Astrocyte (in vitro differentiated cells and primary cell): ENCODE measurements around the gene KRT74. TPM values are rescaled to one million over a fixed set of nuclear protein-coding genes. Genes with fewer than 3 reads are reported as not detected.

Experiments
- DNase-seq: peaks from one replicate; pipeline ENCODE4 v3.0.0-alpha.2; 2010; ENCODE audit warnings: low read depth
- FAIRE-seq: peaks from 2 replicates; lab custom pipeline; 2011; peaks lifted over from hg19 to GRCh38; lab: Jason Lieb, UNC
- H2AFZ ChIP-seq: 2 replicates; pipeline ENCODE4 v1.6.0; 2012; ENCODE audit warnings: low read depth, low read length, inconsistent platforms
- H3K27ac ChIP-seq: 2 replicates; pipeline ENCODE4 v1.5.1; 2011; ENCODE audit warnings: low read depth, low read length, inconsistent platforms
- H3K27me3 ChIP-seq: 2 replicates; pipeline ENCODE4 v1.6.0; 2011; ENCODE audit warnings: low read length, inconsistent platforms; ENCODE audit not compliant: insufficient read depth
- H3K36me3 ChIP-seq: 2 replicates; pipeline ENCODE4 v1.5.1; 2011; ENCODE audit warnings: low read length, inconsistent platforms; ENCODE audit not compliant: insufficient read depth
- H3K4me1 ChIP-seq: 2 replicates; pipeline ENCODE4 v1.5.1; 2011; ENCODE audit warnings: low read length, inconsistent platforms; ENCODE audit not compliant: insufficient read depth
- H3K4me2 ChIP-seq: 2 replicates; pipeline ENCODE4 v1.6.0; 2012; ENCODE audit warnings: low read length, inconsistent platforms
- H3K4me3 ChIP-seq: 2 replicates; pipeline ENCODE4 v1.5.1; 2011; ENCODE audit warnings: low read depth, mild to moderate bottlenecking, low read length, inconsistent platforms; ENCODE audit not compliant: insufficient read depth
- H3K79me2 ChIP-seq: 2 replicates; pipeline ENCODE4 v1.6.0; 2012; ENCODE audit warnings: mild to moderate bottlenecking, low read length, inconsistent platforms; ENCODE audit not compliant: insufficient read depth
- H3K9ac ChIP-seq: 2 replicates; pipeline ENCODE4 v1.6.0; 2012; ENCODE audit warnings: mild to moderate bottlenecking, low read length, inconsistent platforms
- H3K9me3 ChIP-seq: 2 replicates; pipeline ENCODE4 v1.5.1; 2012; ENCODE audit warnings: low read depth, mild to moderate bottlenecking, low read length, inconsistent platforms; ENCODE audit not compliant: insufficient read depth
- H4K20me1 ChIP-seq: 2 replicates; pipeline ENCODE4 v1.6.0; 2012; ENCODE audit warnings: low read length, inconsistent platforms; ENCODE audit not compliant: insufficient read depth
- H3K27ac Mint-ChIP-seq: one replicate; pipeline ENCODE4 v1.8.0; 2021; ENCODE audit warnings: mild to moderate bottlenecking, mixed read lengths; ENCODE audit not compliant: unreplicated experiment
- H3K27me3 Mint-ChIP-seq: one replicate; pipeline ENCODE4 v1.8.0; 2021; ENCODE audit warnings: low read depth, mixed read lengths; ENCODE audit not compliant: unreplicated experiment
- H3K36me3 Mint-ChIP-seq: one replicate; pipeline ENCODE4 v1.8.0; 2021; ENCODE audit warnings: low read depth, mixed read lengths; ENCODE audit not compliant: unreplicated experiment
- H3K4me1 Mint-ChIP-seq: one replicate; pipeline ENCODE4 v1.8.0; 2021; ENCODE audit warnings: low read depth, mixed read lengths; ENCODE audit not compliant: unreplicated experiment
- H3K4me3 Mint-ChIP-seq: one replicate; pipeline ENCODE4 v1.8.0; 2021; ENCODE audit warnings: mild to moderate bottlenecking, moderate library complexity, mixed read lengths; ENCODE audit not compliant: unreplicated experiment
- H3K9me3 Mint-ChIP-seq: one replicate; pipeline ENCODE4 v1.8.0; 2021; ENCODE audit warnings: mild to moderate bottlenecking, mixed read lengths; ENCODE audit not compliant: unreplicated experiment
- CTCF ChIP-seq: IDR thresholded peaks from 2 replicates; pipeline ENCODE4 v1.5.1; 2011; ENCODE audit warnings: low read depth, mild to moderate bottlenecking, inconsistent platforms, low read length, moderate library complexity; ENCODE audit not compliant: insufficient read depth
- EZH2 ChIP-seq: IDR thresholded peaks from 2 replicates; pipeline ENCODE4 v1.6.1; 2012; ENCODE audit warnings: mild to moderate bottlenecking, low read length, inconsistent platforms; ENCODE audit not compliant: insufficient read depth
- total RNA-seq: library from RNA; stranded (reverse); gene quantifications from 2 replicates; pipeline ENCODE4 v1.2.1, GENCODE V29; 2021

The KRT74 gene
- total RNA-seq, 1 donor from 2014 or later, result not detected

GRCh38 chr12:52533686-52534470 is 39.8 kb downstream of the KRT74 start:
- DNase-seq, result no peak
- no peaks in the 10 kb centered on the region for H4K20me1 ChIP-seq
- H3K79me2 ChIP-seq, result no peaks in the 10 kb centered on the region
- H3K9ac ChIP-seq, result no peak overlapping the region
- no peak overlapping the region for H3K4me3 Mint-ChIP-seq
- no peaks in the 10 kb centered on the region for H3K27me3 ChIP-seq
- H3K4me2 ChIP-seq, result no peak overlapping the region
- H3K27ac ChIP-seq, result no peak overlapping the region
- H3K36me3 Mint-ChIP-seq, result peaks cover 3% of the 10 kb centered on the region
- no peaks in the 10 kb centered on the region for H3K4me1 ChIP-seq
- no peak overlapping the region for H3K27ac Mint-ChIP-seq
- no peak overlapping the region for H2AFZ ChIP-seq
- H3K9me3 ChIP-seq, result no peaks in the 10 kb centered on the region
- H3K36me3 ChIP-seq, result no peaks in the 10 kb centered on the region
- peaks cover 38% of the 10 kb centered on the region for H3K27me3 Mint-ChIP-seq
- no peak for FAIRE-seq
- H3K9me3 Mint-ChIP-seq, result peaks cover 7% of the 10 kb centered on the region
- TF ChIP-seq EZH2, result no peak
- no peak for TF ChIP-seq CTCF
- H3K4me3 ChIP-seq, result no peak overlapping the region
- peaks cover 7% of the 10 kb centered on the region for H3K4me1 Mint-ChIP-seq

- peaks cover 3% of the 10 kb centered on the region for H3K36me3 Mint-ChIP-seq
Observed at GRCh38 chr12:52532636-52533035, 41.0 kb downstream of the KRT74 start.

More at GRCh38 chr12:52532636-52533035, 41.0 kb downstream of the KRT74 start:
- Histone ChIP-seq H3K9ac (no peak overlapping the region), H3K27me3 (no peaks in the 10 kb centered on the region), H3K4me1 (no peaks in the 10 kb centered on the region), H3K27ac (no peak overlapping the region), H3K36me3 (no peaks in the 10 kb centered on the region), H2AFZ (no peak overlapping the region), H4K20me1 (no peaks in the 10 kb centered on the region), H3K4me2 (no peak overlapping the region), H3K9me3 (no peaks in the 10 kb centered on the region), H3K4me3 (no peak overlapping the region), H3K79me2 (no peaks in the 10 kb centered on the region)
- peaks cover 8% of the 10 kb centered on the region for H3K9me3 Mint-ChIP-seq
- no peak for FAIRE-seq
- TF ChIP-seq EZH2 (no peak), CTCF (no peak)
- peaks cover 3% of the 10 kb centered on the region for H3K4me1 Mint-ChIP-seq
- no peak for DNase-seq
- peaks cover 46% of the 10 kb centered on the region for H3K27me3 Mint-ChIP-seq
- no peak overlapping the region for H3K27ac Mint-ChIP-seq
- H3K4me3 Mint-ChIP-seq, result no peak overlapping the region
